Measurements from ENCODE around the gene CD2.

CD2 gene

DNA sequence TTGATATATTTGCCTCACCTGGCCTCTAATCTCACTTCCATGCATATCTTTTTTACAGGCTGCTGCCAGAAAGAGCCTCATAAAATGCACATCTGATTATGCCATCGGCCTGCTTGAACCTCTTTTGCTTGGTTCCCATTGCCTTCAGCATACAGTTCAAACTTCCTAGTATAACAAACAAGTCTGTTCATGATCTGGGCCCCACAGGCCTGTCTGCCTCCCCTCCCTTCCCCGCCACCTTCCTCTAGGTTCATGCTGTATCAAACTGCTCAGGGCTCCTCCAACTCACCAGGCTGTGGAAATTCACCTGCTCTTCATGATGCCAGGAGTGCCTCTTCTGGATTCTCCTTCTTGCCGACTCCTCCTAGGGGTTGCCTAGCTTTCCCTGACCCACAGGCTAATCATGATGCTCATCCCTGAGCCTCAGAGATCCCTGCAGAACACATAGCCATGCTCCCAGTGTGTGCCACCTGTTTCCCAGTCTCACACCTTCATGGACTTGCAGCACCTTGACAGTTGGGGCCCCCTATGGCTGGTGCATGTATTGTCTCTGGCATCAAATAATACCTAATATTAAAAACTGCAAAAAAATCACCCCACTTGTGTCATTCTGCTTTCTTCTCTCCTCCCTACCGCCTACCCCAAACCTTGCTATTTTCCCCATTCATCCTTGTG, 33.7 kb upstream of the CD2 start:
- no peak overlapping the region for H3K4me3 ChIP-seq (ENCODE audit: low read length)
- H3K27ac ChIP-seq (ENCODE audit: low read depth, low read length): no peak overlapping the region
- H3K9ac ChIP-seq (ENCODE audit: low read length): no peak overlapping the region
- no peaks in the 10 kb centered on the region for H3K4me1 ChIP-seq (ENCODE audit: control insufficient read depth, insufficient read depth, low read length)
- no peaks in the 10 kb centered on the region for H3K36me3 ChIP-seq (ENCODE audit: control insufficient read depth, insufficient read depth, low read length)
- H3K27me3 ChIP-seq (ENCODE audit: control insufficient read depth, insufficient read depth, low read length): no peaks in the 10 kb centered on the region

DNA sequence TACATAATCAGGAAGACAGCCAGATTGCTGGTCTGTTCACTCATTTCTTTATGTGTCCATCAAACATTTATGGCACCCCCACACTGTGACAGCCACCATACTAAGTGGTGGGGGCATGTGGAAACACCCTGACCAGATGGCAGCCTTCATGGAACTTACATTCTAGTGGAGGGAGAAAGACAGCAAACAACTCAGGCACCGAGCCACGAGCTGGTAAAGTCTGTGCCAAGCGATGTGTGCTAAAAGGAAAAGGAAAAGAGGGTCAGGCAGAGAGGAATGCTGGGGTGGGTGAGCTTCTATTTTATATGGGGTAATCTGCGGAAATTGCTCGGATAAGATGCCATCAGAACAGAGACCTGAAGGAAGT, 33.2 kb upstream of the CD2 start:
- Histone ChIP-seq H3K9ac (ENCODE audit: low read length) (no peak overlapping the region), H3K4me1 (ENCODE audit: control insufficient read depth, insufficient read depth, low read length) (no peaks in the 10 kb centered on the region), H3K27me3 (ENCODE audit: control insufficient read depth, insufficient read depth, low read length) (no peaks in the 10 kb centered on the region), H3K36me3 (ENCODE audit: control insufficient read depth, insufficient read depth, low read length) (no peaks in the 10 kb centered on the region), H3K27ac (ENCODE audit: low read depth, low read length) (no peak overlapping the region), H3K4me3 (ENCODE audit: low read length) (no peak overlapping the region)

DNA sequence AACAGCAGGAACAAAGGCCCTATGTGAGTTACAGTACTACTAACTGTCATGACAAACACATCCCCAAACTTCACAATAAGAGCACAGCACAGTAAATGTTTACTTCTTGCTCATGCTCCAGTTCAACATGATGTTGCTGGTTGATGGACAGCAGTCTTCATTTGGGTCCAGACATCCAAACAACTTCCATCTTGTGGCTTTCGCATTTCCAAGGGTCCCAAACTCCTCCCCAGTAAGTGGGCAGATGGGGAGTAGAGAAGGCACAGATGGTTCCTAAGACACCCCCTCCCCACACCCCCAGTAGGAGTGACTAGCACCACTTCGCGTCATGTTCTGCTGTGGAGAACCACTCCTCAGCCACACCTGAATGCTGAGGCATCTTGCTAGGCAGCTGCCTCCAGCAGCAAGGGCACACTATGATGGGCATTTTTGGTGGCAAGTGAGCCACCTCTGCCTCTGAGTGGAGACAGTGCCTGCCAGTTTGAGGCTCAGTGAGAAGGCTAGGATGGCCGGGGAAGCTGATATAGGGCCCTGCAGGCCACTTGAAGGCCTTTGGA, 32.7 kb upstream of the CD2 start:
- no peak overlapping the region for H3K27ac ChIP-seq (ENCODE audit: low read depth, low read length)
- no peaks in the 10 kb centered on the region for H3K36me3 ChIP-seq (ENCODE audit: control insufficient read depth, insufficient read depth, low read length)
- no peak overlapping the region for H3K9ac ChIP-seq (ENCODE audit: low read length)
- H3K4me1 ChIP-seq (ENCODE audit: control insufficient read depth, insufficient read depth, low read length): no peaks in the 10 kb centered on the region
- no peak overlapping the region for H3K4me3 ChIP-seq (ENCODE audit: low read length)
- no peaks in the 10 kb centered on the region for H3K27me3 ChIP-seq (ENCODE audit: control insufficient read depth, insufficient read depth, low read length)

DNA sequence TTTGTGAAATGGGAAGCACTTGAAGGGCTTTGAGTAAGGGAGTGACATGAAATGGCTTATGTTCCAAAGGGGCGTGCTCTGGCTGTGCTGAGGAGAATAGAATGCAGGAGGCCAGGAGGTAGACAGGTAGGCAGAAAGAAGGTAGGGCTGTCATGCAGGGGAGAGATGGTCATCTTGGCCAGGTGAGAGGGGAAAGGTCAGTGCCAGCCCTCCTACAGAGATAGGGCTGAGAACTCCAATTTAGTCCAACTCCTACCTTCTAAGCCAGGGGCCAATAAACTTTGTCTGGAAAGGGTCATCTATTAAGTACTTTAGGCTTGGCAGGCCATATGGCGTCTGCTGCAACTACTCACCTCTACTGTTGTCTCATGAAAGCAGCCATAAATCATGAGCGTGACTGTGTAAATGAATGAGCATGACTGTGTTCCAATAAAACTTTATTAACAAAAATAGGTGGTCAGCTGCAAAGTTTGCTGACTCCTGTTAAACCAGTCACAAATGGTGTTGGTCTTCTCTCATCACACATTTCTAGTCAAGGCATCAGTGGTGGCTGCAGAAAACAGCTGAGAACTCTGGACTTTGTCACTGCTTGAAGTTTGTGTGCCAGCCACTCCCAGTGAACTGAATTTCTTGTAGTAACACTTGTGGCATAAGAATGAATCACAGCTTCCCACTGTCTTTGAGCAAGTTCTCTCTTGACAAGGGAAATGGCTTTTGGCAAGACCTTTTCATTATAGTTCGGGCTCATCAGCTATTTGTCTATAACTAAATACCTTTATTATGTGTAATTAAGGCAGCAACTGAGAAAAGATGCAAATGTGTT, 32.0 kb upstream of the CD2 start:
- H3K27me3 ChIP-seq (ENCODE audit: control insufficient read depth, insufficient read depth, low read length): no peaks in the 10 kb centered on the region
- no peak overlapping the region for H3K9ac ChIP-seq (ENCODE audit: low read length)
- H3K27ac ChIP-seq (ENCODE audit: low read depth, low read length): no peak overlapping the region
- H3K4me1 ChIP-seq (ENCODE audit: control insufficient read depth, insufficient read depth, low read length): no peaks in the 10 kb centered on the region
- no peaks in the 10 kb centered on the region for H3K36me3 ChIP-seq (ENCODE audit: control insufficient read depth, insufficient read depth, low read length)
- H3K4me3 ChIP-seq (ENCODE audit: low read length): no peak overlapping the region

DNA sequence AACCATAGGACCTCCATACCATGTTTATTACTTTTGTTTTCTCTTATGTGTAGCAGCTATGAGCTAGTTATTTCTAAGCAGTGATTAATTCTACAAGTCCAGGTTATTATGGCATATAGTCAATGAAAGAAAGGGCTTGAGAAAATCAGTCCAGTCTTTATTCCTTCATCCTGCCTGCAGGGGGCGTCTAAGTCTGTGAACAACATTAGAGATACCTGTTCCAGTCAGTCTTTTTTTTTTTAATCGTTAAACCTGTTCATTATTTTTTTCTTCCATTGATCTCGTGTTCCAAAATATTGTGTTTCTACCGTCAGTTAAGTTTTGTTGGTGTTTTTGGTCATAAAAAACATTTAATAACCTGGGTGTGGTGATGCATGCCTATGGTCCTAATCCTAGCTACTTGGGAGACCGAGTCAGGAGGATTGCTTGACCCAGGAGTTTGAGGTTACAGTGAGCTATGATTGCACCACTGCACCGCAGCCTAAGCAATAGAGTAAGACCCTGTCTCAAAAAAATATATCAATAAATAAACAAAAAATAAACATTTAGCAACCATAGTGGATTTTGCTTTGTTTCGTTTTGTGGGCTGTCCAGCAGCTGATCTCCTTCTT, 29.4 kb upstream of the CD2 start:
- no peak overlapping the region for H3K27ac ChIP-seq (ENCODE audit: low read depth, low read length)

DNA sequence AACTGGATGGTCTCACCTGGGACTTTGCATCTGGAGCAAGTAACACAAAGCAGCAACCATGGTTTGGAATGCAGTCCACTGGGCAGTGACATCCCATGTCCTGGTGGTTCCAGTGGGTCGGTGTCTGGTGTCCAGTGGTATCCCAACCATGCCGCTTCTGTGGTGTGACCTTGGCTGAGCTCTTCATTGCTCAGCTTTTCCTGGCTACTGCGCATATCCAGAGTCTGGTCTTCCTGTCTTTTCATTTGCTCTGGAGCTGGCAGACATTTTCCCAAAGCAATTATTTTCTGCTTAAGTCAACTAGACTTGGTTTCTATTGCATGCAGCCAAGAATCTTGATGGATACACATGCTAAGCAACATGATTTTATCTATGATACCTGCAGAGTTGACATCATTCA, 28.4 kb upstream of the CD2 start:
- no peak overlapping the region for H3K27ac ChIP-seq (ENCODE audit: low read depth, low read length)
- no peaks in the 10 kb centered on the region for H3K36me3 ChIP-seq (ENCODE audit: control insufficient read depth, insufficient read depth, low read length)
- H3K4me3 ChIP-seq (ENCODE audit: low read length): no peak overlapping the region
- H3K4me1 ChIP-seq (ENCODE audit: control insufficient read depth, insufficient read depth, low read length): no peaks in the 10 kb centered on the region
- no peak overlapping the region for H3K9ac ChIP-seq (ENCODE audit: low read length)
- H3K27me3 ChIP-seq (ENCODE audit: control insufficient read depth, insufficient read depth, low read length): no peaks in the 10 kb centered on the region

More for the DNA sequence above, 29.4 kb upstream of the CD2 start:
- Histone ChIP-seq H3K4me3 (ENCODE audit: low read length) (no peak overlapping the region), H3K36me3 (ENCODE audit: control insufficient read depth, insufficient read depth, low read length) (no peaks in the 10 kb centered on the region), H3K9ac (ENCODE audit: low read length) (no peak overlapping the region), H3K27me3 (ENCODE audit: control insufficient read depth, insufficient read depth, low read length) (no peaks in the 10 kb centered on the region), H3K4me1 (ENCODE audit: control insufficient read depth, insufficient read depth, low read length) (no peaks in the 10 kb centered on the region)

DNA sequence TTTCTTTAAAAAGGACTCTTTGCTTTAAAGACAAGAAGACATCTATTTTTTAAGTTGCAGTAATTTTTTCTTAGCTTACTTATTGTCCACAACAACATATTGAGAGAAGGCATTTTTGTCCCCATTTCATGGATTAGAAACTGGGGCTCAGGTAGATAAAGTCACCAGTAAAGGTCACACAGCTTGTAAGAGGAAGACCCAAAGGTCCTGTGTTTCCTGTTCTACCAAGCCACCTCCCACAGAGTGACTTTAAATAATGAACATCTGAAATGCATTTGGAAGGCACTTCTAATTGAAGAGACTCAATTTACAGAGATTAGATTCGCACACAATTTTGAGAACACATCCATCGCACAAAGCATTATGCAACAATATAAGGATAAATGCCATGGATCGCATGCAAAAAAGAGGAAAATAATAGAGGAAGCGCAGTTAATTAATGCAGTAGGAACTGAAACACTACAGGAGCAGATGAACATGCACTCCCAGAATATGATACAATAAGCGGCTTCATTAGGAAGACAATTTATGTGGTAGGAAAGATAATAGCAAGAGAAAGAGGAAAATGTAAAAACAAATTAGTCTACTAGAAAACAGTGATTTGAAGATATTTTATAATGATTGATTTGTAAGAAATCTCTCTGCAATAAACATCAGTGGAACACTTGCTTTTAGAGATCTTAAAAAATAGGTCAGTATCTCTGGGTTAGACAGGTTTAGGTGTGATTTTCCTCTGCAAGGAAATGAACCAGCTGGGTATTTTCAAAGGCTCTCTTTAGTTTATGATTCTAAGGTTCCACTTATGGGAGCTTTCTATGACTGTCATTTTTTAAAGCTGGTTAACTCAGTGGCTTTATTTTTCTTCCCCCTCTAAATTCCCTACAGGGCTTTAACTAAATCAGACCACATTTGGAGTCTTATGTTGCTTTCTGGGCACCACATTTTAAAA, 27.1 kb upstream of the CD2 start:
- no peak overlapping the region for H3K4me3 ChIP-seq (ENCODE audit: low read length)
- H3K36me3 ChIP-seq (ENCODE audit: control insufficient read depth, insufficient read depth, low read length): no peaks in the 10 kb centered on the region
- H3K9ac ChIP-seq (ENCODE audit: low read length): no peak overlapping the region
- no peaks in the 10 kb centered on the region for H3K27me3 ChIP-seq (ENCODE audit: control insufficient read depth, insufficient read depth, low read length)
- no peaks in the 10 kb centered on the region for H3K4me1 ChIP-seq (ENCODE audit: control insufficient read depth, insufficient read depth, low read length)
- H3K27ac ChIP-seq (ENCODE audit: low read depth, low read length): no peak overlapping the region

DNA sequence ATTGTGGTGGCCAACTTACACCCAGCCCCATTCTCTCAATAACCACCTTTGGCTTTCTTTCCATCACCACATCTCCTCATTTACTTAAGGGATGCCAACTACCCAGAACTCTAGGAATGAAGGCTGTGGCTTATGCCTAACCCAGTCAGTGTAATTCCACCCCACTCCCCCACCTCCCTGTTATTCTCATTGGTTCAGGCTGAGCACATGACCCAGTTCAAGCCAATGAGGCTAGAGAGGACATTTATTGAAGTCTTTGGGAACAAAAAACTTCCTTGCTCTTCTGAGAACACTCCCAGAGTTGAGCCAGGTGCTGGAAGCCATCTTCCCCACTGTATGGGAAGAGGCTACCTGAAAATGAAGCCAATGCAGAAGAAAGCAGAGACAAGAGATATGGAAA, 22.8 kb upstream of the CD2 start:
- H3K36me3 ChIP-seq (ENCODE audit: control insufficient read depth, insufficient read depth, low read length): no peaks in the 10 kb centered on the region
- H3K9ac ChIP-seq (ENCODE audit: low read length): no peak overlapping the region
- H3K27me3 ChIP-seq (ENCODE audit: control insufficient read depth, insufficient read depth, low read length): no peaks in the 10 kb centered on the region
- no peak overlapping the region for H3K27ac ChIP-seq (ENCODE audit: low read depth, low read length)
- no peak overlapping the region for H3K4me3 ChIP-seq (ENCODE audit: low read length)
- no peaks in the 10 kb centered on the region for H3K4me1 ChIP-seq (ENCODE audit: control insufficient read depth, insufficient read depth, low read length)

DNA sequence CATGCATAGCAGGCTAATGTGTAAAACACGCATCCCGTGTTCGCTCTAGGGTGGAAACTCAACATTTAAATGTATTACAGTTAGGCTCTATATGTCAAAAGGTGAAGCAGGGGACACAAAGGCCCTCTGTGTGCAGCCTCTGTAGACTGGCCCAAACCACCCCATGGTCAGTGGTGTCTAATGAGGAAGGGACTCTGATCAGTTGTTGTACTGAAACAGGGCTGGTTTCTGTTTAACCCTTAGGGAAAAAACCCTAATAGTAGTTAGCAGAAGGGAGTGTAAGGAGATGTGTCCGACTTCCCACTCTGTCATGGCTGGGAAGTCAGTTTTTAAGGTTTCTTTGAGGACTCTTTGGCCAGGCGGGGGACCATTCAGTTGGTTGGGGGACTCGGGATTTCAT, 21.5 kb upstream of the CD2 start:
- Histone ChIP-seq H3K36me3 (ENCODE audit: control insufficient read depth, insufficient read depth, low read length) (no peaks in the 10 kb centered on the region), H3K4me3 (ENCODE audit: low read length) (no peak overlapping the region), H3K27me3 (ENCODE audit: control insufficient read depth, insufficient read depth, low read length) (no peaks in the 10 kb centered on the region), H3K27ac (ENCODE audit: low read depth, low read length) (no peak overlapping the region), H3K4me1 (ENCODE audit: control insufficient read depth, insufficient read depth, low read length) (no peaks in the 10 kb centered on the region), H3K9ac (ENCODE audit: low read length) (no peak overlapping the region)

DNA sequence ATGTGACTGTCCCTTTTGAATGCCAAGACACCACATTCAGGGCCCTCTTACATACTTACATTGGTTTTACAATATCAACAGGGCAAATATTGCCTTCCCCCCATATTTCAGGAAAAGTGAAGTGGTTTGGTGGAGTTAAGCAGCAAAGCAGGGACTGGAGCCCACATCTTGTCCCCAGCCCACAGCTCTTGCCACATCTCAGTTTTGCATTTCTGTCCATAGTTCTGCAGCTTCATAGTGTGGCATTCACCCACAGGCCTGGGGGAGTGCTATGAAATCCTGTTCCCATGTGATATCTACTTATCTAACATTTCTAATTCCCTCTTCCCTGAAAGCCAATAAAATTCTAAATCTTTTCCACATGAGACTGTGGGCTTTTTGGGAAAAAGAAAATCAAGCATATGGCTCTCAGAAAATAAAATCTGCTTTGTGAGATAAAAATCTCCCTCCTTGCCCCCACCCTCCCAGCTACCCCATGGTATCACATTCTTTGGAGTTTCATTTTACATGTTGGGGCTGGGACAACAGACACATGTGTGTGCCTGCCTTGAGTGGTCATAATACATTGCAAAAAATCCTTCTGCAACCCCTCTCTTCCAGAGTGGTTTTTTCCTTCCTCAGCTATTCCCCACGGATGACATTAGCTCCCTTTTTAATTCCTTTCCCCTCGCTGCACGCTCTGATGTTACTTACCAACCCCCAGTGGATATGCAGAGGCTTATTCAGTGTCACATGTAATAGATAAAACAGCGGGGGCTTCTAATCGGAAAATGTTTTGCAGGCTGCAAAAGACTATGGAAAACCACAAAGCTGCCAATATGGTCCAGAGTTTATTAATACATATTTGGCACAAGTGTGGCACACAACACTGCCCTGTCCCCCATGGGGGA, 20.5 kb upstream of the CD2 start:
- Histone ChIP-seq H3K27ac (ENCODE audit: low read depth, low read length) (no peak overlapping the region), H3K4me1 (ENCODE audit: control insufficient read depth, insufficient read depth, low read length) (no peaks in the 10 kb centered on the region), H3K36me3 (ENCODE audit: control insufficient read depth, insufficient read depth, low read length) (no peaks in the 10 kb centered on the region), H3K4me3 (ENCODE audit: low read length) (no peak overlapping the region), H3K27me3 (ENCODE audit: control insufficient read depth, insufficient read depth, low read length) (no peaks in the 10 kb centered on the region), H3K9ac (ENCODE audit: low read length) (no peak overlapping the region)

DNA sequence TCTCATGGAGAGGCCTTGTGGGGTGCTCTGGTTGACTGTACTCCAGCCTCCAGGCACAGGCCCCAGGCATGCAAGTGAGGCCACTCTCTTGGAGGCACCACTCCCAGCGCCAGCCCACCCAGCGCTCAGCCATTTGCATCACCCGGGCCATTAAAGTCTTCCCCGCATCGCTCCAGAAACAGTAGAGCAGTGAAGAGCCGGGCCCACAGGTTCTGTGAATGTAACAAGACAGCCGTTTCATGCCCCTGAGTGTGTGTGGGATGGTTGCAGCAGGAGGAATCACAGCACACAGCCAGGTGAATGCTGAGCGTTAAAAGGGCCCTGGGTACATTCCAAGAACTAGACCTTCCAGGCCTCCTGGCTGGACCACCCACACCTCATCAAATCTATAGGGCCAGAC, 19.0 kb upstream of the CD2 start:
- H3K4me1 ChIP-seq (ENCODE audit: control insufficient read depth, insufficient read depth, low read length): no peaks in the 10 kb centered on the region
- no peak overlapping the region for H3K27ac ChIP-seq (ENCODE audit: low read depth, low read length)
- no peaks in the 10 kb centered on the region for H3K36me3 ChIP-seq (ENCODE audit: control insufficient read depth, insufficient read depth, low read length)
- H3K27me3 ChIP-seq (ENCODE audit: control insufficient read depth, insufficient read depth, low read length): no peaks in the 10 kb centered on the region
- H3K4me3 ChIP-seq (ENCODE audit: low read length): no peak overlapping the region
- no peak overlapping the region for H3K9ac ChIP-seq (ENCODE audit: low read length)
